NB4 (cell line): Measurements from ENCODE around the gene ROBO1.

Experiments
- MYC ChIP-seq: IDR thresholded peaks from 2 replicates; pipeline ENCODE4 v1.6.1; 2011; ENCODE audit warnings: low read depth, low read length
- POLR2A ChIP-seq: IDR thresholded peaks from 2 replicates; pipeline ENCODE4 v1.6.1; 2011; ENCODE audit warnings: mild to moderate bottlenecking; ENCODE audit not compliant: insufficient read length; ENCODE audit errors: extremely low read depth
- TF ChIP-seq, protein P1 (sequence below): IDR thresholded peaks from one replicate; pipeline ENCODE4 v1.5.1; 2012; ENCODE audit warnings: low read depth, low read length

DNA sequence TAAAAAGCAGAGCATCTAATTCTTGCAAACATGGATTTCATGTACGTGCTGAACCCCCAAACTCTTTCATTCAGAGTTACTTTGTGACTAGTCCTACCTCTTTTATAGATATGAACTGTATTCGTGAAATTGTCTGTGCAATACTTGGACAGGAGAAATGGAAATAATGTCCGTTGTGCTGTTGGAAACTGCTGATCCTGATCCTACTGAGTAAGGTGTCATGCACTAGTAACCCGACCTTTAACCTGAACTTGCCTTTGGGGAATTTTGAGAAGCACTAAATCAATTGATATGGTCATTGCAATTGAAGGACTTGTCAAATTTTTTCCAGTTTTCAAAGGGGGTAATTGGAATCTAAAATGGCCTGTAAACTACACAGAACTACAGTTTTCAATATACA, 856.4 kb downstream of the ROBO1 start:
- TF ChIP-seq POLR2A: no peak
- TF ChIP-seq, protein P1, sequence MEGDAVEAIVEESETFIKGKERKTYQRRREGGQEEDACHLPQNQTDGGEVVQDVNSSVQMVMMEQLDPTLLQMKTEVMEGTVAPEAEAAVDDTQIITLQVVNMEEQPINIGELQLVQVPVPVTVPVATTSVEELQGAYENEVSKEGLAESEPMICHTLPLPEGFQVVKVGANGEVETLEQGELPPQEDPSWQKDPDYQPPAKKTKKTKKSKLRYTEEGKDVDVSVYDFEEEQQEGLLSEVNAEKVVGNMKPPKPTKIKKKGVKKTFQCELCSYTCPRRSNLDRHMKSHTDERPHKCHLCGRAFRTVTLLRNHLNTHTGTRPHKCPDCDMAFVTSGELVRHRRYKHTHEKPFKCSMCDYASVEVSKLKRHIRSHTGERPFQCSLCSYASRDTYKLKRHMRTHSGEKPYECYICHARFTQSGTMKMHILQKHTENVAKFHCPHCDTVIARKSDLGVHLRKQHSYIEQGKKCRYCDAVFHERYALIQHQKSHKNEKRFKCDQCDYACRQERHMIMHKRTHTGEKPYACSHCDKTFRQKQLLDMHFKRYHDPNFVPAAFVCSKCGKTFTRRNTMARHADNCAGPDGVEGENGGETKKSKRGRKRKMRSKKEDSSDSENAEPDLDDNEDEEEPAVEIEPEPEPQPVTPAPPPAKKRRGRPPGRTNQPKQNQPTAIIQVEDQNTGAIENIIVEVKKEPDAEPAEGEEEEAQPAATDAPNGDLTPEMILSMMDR: no peak
- no peak for TF ChIP-seq MYC
